ENCODE data around the gene SORCS2. TPM values are rescaled to one million over a fixed set of nuclear protein-coding genes. Genes with fewer than 3 reads are reported as not detected.

The SORCS2 gene
- total RNA-seq, 1 experiment from 2014 or later, result 0.06 TPM

GRCh38 chr4:7610841-7611240 is 418.5 kb downstream of the SORCS2 start:
- H3K4me3 ChIP-seq (ENCODE audit: low read depth, low read length, poor library complexity, severe bottlenecking), result no peak overlapping the region
- no peaks in the 10 kb centered on the region for H3K36me3 ChIP-seq (ENCODE audit: insufficient read depth, low read length, poor library complexity, severe bottlenecking)
- TF ChIP-seq EZH2 (IDR thresholded peaks at IDR 0.05; ENCODE audit: borderline replicate concordance, low read depth, low read length, poor library complexity, severe bottlenecking) (no peak), CTCF (conservative IDR thresholded peaks at IDR 0.05; ENCODE audit: low read depth, low read length) (no peak)
- DNase-seq (ENCODE audit: low spot score), result no peak
- ChIA-PET POLR2A (ENCODE audit: low non-redundant PET) (no interaction called here), CTCF (no interaction called here)
- no peaks in the 10 kb centered on the region for H3K4me1 ChIP-seq (ENCODE audit: insufficient read depth, low read length, poor library complexity, severe bottlenecking)
- H3K27ac ChIP-seq (ENCODE audit: low read depth, low read length, poor library complexity, severe bottlenecking), result no peak overlapping the region
- peaks cover 32% of the 10 kb centered on the region for H3K27me3 ChIP-seq (replicated peaks; ENCODE audit: insufficient read depth, low read depth, low read length, poor library complexity)
- no TSS peak for BruUV-seq (replicated peaks)
- H3K9me3 ChIP-seq (ENCODE audit: low read depth, low read length, poor library complexity, severe bottlenecking), result no peaks in the 10 kb centered on the region
- intact Hi-C loops (cut with micrococcal nuclease; ENCODE audit: unreplicated experiment), result no loop called here

DNA sequence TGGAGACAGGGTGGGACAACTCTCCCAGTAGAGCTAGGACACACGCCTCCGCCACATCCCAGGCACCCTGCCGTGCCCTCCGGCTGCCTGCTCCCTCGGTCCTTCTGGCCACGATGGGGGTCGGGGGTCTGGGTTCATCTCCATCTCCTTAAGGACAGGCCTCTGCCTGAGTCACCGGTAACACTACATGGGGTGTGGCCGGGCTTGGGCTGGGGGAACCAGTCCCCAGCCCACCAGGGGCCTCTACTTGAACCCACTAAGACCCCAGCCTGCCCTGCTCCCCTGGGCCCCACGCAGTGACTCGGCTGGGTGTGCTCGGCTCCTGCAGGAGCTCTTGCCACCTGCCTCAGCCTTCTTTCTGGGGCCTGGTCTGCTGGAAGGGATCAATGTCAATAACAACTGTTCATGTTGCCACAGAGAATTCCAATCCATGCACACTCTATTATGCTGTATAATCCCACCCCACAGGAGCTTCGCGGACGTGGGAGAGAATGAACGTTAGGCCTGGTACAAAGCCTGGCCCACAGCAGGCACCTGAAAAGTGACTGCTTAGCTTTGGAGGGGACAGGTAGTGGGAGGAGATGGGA is 420.1 kb downstream of the SORCS2 start:
- H3K4me1 ChIP-seq (ENCODE audit: insufficient read depth, low read length, poor library complexity, severe bottlenecking), result no peaks in the 10 kb centered on the region
- CTCF ChIA-PET, result no interaction called here
- no peaks in the 10 kb centered on the region for H3K9me3 ChIP-seq (ENCODE audit: low read depth, low read length, poor library complexity, severe bottlenecking)
- peaks cover 24% of the 10 kb centered on the region for H3K27me3 ChIP-seq (replicated peaks; ENCODE audit: insufficient read depth, low read depth, low read length, poor library complexity)
- POLR2A ChIA-PET (ENCODE audit: low non-redundant PET), result no interaction called here
- no peaks in the 10 kb centered on the region for H3K36me3 ChIP-seq (ENCODE audit: insufficient read depth, low read length, poor library complexity, severe bottlenecking)
- H3K27ac ChIP-seq (ENCODE audit: low read depth, low read length, poor library complexity, severe bottlenecking), result no peak overlapping the region
- intact Hi-C loops (cut with micrococcal nuclease; ENCODE audit: unreplicated experiment), result no loop called here
- no peak for TF ChIP-seq CTCF (conservative IDR thresholded peaks at IDR 0.05; ENCODE audit: low read depth, low read length)
- TF ChIP-seq EZH2 (IDR thresholded peaks at IDR 0.05; ENCODE audit: borderline replicate concordance, low read depth, low read length, poor library complexity, severe bottlenecking), result no peak
- BruUV-seq (replicated peaks), result no TSS peak
- DNase-seq (ENCODE audit: low spot score), result no peak
- no peak overlapping the region for H3K4me3 ChIP-seq (ENCODE audit: low read depth, low read length, poor library complexity, severe bottlenecking)

DNA sequence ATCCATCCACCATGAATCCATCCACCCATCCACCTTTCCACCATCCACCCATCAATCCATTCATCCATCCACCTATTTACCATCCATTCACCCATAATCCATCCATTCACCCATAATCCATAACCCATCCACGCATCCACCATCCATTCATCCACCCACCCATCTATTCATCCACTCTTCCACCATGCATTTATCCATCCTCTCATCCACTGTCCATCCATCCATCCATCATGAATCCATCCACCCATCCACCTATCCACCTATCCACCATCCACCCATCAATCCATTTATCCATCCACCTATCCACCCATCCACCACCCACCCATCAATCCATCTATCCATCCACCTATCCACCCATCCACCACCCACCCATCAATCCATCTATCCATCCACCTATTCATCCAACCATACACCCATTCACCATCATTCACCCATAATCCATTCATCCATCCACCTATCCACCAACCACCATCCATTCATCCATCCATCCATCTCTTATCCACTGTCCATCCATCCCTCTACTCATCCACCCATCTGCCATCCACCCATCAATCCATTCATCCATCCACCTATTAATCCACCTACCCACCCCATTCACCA is 422.1 kb downstream of the SORCS2 start:
- CTCF ChIA-PET, result no interaction called here
- no TSS peak for BruUV-seq (replicated peaks)

More for the DNA sequence above, 422.1 kb downstream of the SORCS2 start:
- H3K27me3 ChIP-seq (replicated peaks; ENCODE audit: insufficient read depth, low read depth, low read length, poor library complexity), result peaks cover 4% of the 10 kb centered on the region
- no peak overlapping the region for H3K27ac ChIP-seq (ENCODE audit: low read depth, low read length, poor library complexity, severe bottlenecking)
- POLR2A ChIA-PET (ENCODE audit: low non-redundant PET), result no interaction called here
- H3K36me3 ChIP-seq (ENCODE audit: insufficient read depth, low read length, poor library complexity, severe bottlenecking), result no peaks in the 10 kb centered on the region
- DNase-seq (ENCODE audit: low spot score), result no peak
- intact Hi-C loops (cut with micrococcal nuclease; ENCODE audit: unreplicated experiment), result no loop called here
- no peak for TF ChIP-seq EZH2 (IDR thresholded peaks at IDR 0.05; ENCODE audit: borderline replicate concordance, low read depth, low read length, poor library complexity, severe bottlenecking)
- no peak for TF ChIP-seq CTCF (conservative IDR thresholded peaks at IDR 0.05; ENCODE audit: low read depth, low read length)
- no peaks in the 10 kb centered on the region for H3K9me3 ChIP-seq (ENCODE audit: low read depth, low read length, poor library complexity, severe bottlenecking)
- no peak overlapping the region for H3K4me3 ChIP-seq (ENCODE audit: low read depth, low read length, poor library complexity, severe bottlenecking)
- H3K4me1 ChIP-seq (ENCODE audit: insufficient read depth, low read length, poor library complexity, severe bottlenecking), result no peaks in the 10 kb centered on the region

Measured in A673 (cell line).